HCT116 (cell line): ENCODE data around the gene TMC1. TPM values are rescaled to one million over a fixed set of nuclear protein-coding genes. Genes with fewer than 3 reads are reported as not detected.

Experiments used
- ATAC-seq: fragments of 200-7000 bp; cut with Tn5 transposase; 2 replicates; pipeline ENCODE4 v1.9.1; 2020; ENCODE audit warnings: mild to moderate bottlenecking, moderate library complexity
- BruUV-seq: library from RNA; stranded (reverse); fragments of 400-500 nt; replicated peaks from 2 replicates; lab custom pipeline; 2021; lab: Mats Ljungman, UMichigan
- CTCF ChIA-PET: fragments of 300-600 bp; sonication (Branson Sonifier 250); formaldehyde crosslinking; loops from one replicate; lab custom pipeline; 2021; ENCODE audit warnings: antibody characterized with exemption; lab: Charles Lee
- POLR2A ChIA-PET: fragments of 300-600, 350-600 bp; sonication (Branson Sonifier 250); formaldehyde crosslinking; loops from one replicate; lab custom pipeline; 2021; ENCODE audit warnings: antibody characterized with exemption; lab: Charles Lee
- RAD21 ChIA-PET, 2 experiments: fragments of 300-600 bp; sonication (Branson Sonifier 250); formaldehyde crosslinking; loops; one replicate each; lab custom pipeline; 2023; ENCODE audit warnings: low total read pairs in 2 of 2; ENCODE audit not compliant: uncharacterized antibody in 2 of 2, unreplicated experiment in 2 of 2, low non-redundant PET in 1 of 2; lab: Charles Lee
- DNase-seq: peaks from one replicate; pipeline ENCODE4 v3.0.0-alpha.2; 2010; ENCODE audit warnings: low read depth, low spot score
- H2AFZ ChIP-seq: fragments of 200-600 bp; shearing (Covaris generic), sonication (generic); 2 replicates; pipeline ENCODE4 v1.6.1; 2017; ENCODE audit warnings: low read depth, mixed run types, mixed read lengths, antibody characterized with exemption, low read length; ENCODE audit not compliant: poor library complexity, severe bottlenecking
- H3K27ac ChIP-seq: 2 replicates; pipeline ENCODE4 v1.5.1; 2012; ENCODE audit warnings: low read depth, low read length
- H3K27me3 ChIP-seq: fragments of 200-600 bp; sonication (generic); 2 replicates; pipeline ENCODE4 v1.6.1; 2016; ENCODE audit warnings: mixed run types, low read length, mixed read lengths; ENCODE audit not compliant: insufficient read depth
- H3K36me3 ChIP-seq, 2 experiments: fragments of 200-500 bp in 1 of 2; fragments of 200-600 bp in 1 of 2; sonication (Bioruptor generic) in 1 of 2; sonication (generic) in 1 of 2; 2 replicates each; pipeline versions ENCODE4 v1.5.1 to v1.6.1; 2014 to 2016; ENCODE audit warnings: low read length in 2 of 2, inconsistent platforms in 1 of 2, mixed read lengths in 1 of 2, mixed run types in 1 of 2; ENCODE audit not compliant: insufficient read depth in 2 of 2, control insufficient read depth in 1 of 2
- H3K4me1 ChIP-seq, 2 experiments: fragments of 200-600 bp in 1 of 2; sonication (generic) in 1 of 2; 2 replicates each; pipeline versions ENCODE4 v1.5.1 to v1.6.1; 2012 to 2017; ENCODE audit warnings: low read length in 2 of 2, inconsistent platforms in 1 of 2, mild to moderate bottlenecking in 1 of 2, mixed read lengths in 1 of 2, mixed run types in 1 of 2, moderate library complexity in 1 of 2; ENCODE audit not compliant: insufficient read depth in 2 of 2, control insufficient read depth in 1 of 2
- H3K4me2 ChIP-seq: fragments of 200-600 bp; sonication (generic); 2 replicates; pipeline ENCODE4 v1.6.1; 2017; ENCODE audit warnings: mixed run types, low read length, mixed read lengths
- H3K4me3 ChIP-seq, 2 experiments: fragments of 200-600 bp in 1 of 2; sonication (generic) in 1 of 2; replicated peaks in 1 of 2; 2 replicates each; pipeline ENCODE4 v1.5.1; 2011 to 2016; ENCODE audit warnings: low read length in 2 of 2, control low read depth in 1 of 2, low read depth in 1 of 2, mild to moderate bottlenecking in 1 of 2, mixed read lengths in 1 of 2, mixed run types in 1 of 2
- H3K79me2 ChIP-seq: fragments of 200-600 bp; sonication (generic); 2 replicates; pipeline ENCODE4 v1.6.1; 2017; ENCODE audit warnings: mild to moderate bottlenecking, mixed run types, low read length, moderate library complexity, mixed read lengths; ENCODE audit not compliant: insufficient read depth
- H3K9ac ChIP-seq: fragments of 200-600 bp; sonication (generic); 2 replicates; pipeline ENCODE4 v1.6.1; 2016; ENCODE audit warnings: low read length, mixed read lengths
- H3K9me2 ChIP-seq: fragments of 200-600 bp; sonication (generic), shearing (Covaris generic); 2 replicates; pipeline ENCODE4 v1.6.1; 2017; ENCODE audit warnings: mixed run types, mild to moderate bottlenecking, moderate library complexity; ENCODE audit not compliant: insufficient read depth
- H3K9me3 ChIP-seq, 2 experiments: fragments of 200-500 bp in 1 of 2; fragments of 200-600 bp in 1 of 2; sonication (Bioruptor generic) in 1 of 2; sonication (generic) in 1 of 2; 2 replicates each; pipeline ENCODE4 v1.6.1; 2014 to 2017; ENCODE audit warnings: low read length in 2 of 2, mixed read lengths in 2 of 2, inconsistent platforms in 1 of 2, low read depth in 1 of 2, mild to moderate bottlenecking in 1 of 2, mixed run types in 1 of 2, moderate library complexity in 1 of 2; ENCODE audit not compliant: control insufficient read depth in 1 of 2, insufficient read depth in 1 of 2
- H4K20me1 ChIP-seq: fragments of 200-600 bp; sonication (generic), shearing (Covaris generic); 2 replicates; pipeline ENCODE4 v1.6.1; 2017; ENCODE audit warnings: mixed run types, mild to moderate bottlenecking, moderate library complexity; ENCODE audit not compliant: insufficient read depth
- CBX3 ChIP-seq: IDR thresholded peaks from 2 replicates; pipeline ENCODE4 v1.6.1; 2012; ENCODE audit warnings: low read depth
- CEBPB ChIP-seq: IDR thresholded peaks from 2 replicates; pipeline ENCODE4 v1.6.1; 2012; ENCODE audit warnings: low read depth
- EGR1 ChIP-seq: IDR thresholded peaks from 2 replicates; pipeline ENCODE4 v1.6.1; 2012; ENCODE audit warnings: low read depth
- ELF1 ChIP-seq: IDR thresholded peaks from 2 replicates; pipeline ENCODE4 v1.6.1; 2012; ENCODE audit warnings: low read depth, borderline replicate concordance
- EZH2 ChIP-seq: fragments of 200-600 bp; sonication (generic); IDR thresholded peaks from 2 replicates; pipeline ENCODE4 v1.6.1; 2017; ENCODE audit warnings: antibody characterized with exemption, mixed run types
- EZH2phosphoT487 ChIP-seq: fragments of 200-600 bp; IDR thresholded peaks from 2 replicates; pipeline ENCODE4 v1.6.1; 2018; ENCODE audit warnings: antibody characterized with exemption, borderline replicate concordance
- FOSL1 ChIP-seq: IDR thresholded peaks from 2 replicates; pipeline ENCODE4 v1.6.1; 2012; ENCODE audit warnings: low read depth
- JUND ChIP-seq: IDR thresholded peaks from 2 replicates; pipeline ENCODE4 v1.6.1; 2012
- POLR2AphosphoS5 ChIP-seq: IDR thresholded peaks from 2 replicates; pipeline ENCODE4 v1.6.1; 2011; ENCODE audit warnings: mild to moderate bottlenecking, low read depth, low read length, moderate library complexity
- RAD21 ChIP-seq: IDR thresholded peaks from 2 replicates; pipeline ENCODE4 v1.6.1; 2012; ENCODE audit warnings: low read depth, mild to moderate bottlenecking
- SIN3A ChIP-seq: IDR thresholded peaks from 2 replicates; pipeline ENCODE4 v1.6.1; 2012; ENCODE audit warnings: low read depth
- SRF ChIP-seq: IDR thresholded peaks from 2 replicates; pipeline ENCODE4 v1.6.1; 2012; ENCODE audit warnings: low read depth
- TCF7L2 ChIP-seq: IDR thresholded peaks from 2 replicates; pipeline ENCODE4 v1.7.0; 2011; ENCODE audit warnings: borderline replicate concordance, inconsistent platforms; ENCODE audit not compliant: insufficient read depth, insufficient read length; ENCODE audit errors: extremely low read depth
- YY1 ChIP-seq: IDR thresholded peaks from 2 replicates; pipeline ENCODE4 v1.6.1; 2011; ENCODE audit warnings: low read length, low read depth, moderate library complexity, mild to moderate bottlenecking; ENCODE audit not compliant: insufficient replicate concordance; ENCODE audit errors: extremely low read depth
- intact Hi-C: fragments of 100-400 bp; cut with micrococcal nuclease; formaldehyde crosslinking; loops from 2 replicates; pipeline ENCODE4 v1.10.0; 2022
- total RNA-seq: library from RNA; stranded (reverse); gene quantifications from one replicate; pipeline ENCODE4 v1.2.1, GENCODE V29; 2021; ENCODE audit not compliant: unreplicated experiment
- TF ChIP-seq, protein P1 (sequence below), 3 experiments: fragments of 200-600 bp in 1 of 3; sonication (generic) in 1 of 3; IDR thresholded peaks in 2 of 3; conservative IDR thresholded peaks in 1 of 3; 2 replicates each; pipeline ENCODE4 v1.5.1; 2012 to 2017; ENCODE audit warnings: low read depth in 2 of 3, low read length in 2 of 3, antibody characterized with exemption in 1 of 3, borderline replicate concordance in 1 of 3, control low read depth in 1 of 3, mild to moderate bottlenecking in 1 of 3, mixed read lengths in 1 of 3, mixed run types in 1 of 3, moderate library complexity in 1 of 3; ENCODE audit not compliant: insufficient read depth in 1 of 3
- TF ChIP-seq, protein P2 (sequence below): IDR thresholded peaks from 2 replicates; pipeline ENCODE4 v1.6.1; 2012; ENCODE audit warnings: low read depth
- TF ChIP-seq, protein P3 (sequence below): IDR thresholded peaks from 2 replicates; pipeline ENCODE4 v1.6.1; 2012

TMC1 gene
- total RNA-seq, 1 experiment from 2014 or later: 0.57 TPM

DNA sequence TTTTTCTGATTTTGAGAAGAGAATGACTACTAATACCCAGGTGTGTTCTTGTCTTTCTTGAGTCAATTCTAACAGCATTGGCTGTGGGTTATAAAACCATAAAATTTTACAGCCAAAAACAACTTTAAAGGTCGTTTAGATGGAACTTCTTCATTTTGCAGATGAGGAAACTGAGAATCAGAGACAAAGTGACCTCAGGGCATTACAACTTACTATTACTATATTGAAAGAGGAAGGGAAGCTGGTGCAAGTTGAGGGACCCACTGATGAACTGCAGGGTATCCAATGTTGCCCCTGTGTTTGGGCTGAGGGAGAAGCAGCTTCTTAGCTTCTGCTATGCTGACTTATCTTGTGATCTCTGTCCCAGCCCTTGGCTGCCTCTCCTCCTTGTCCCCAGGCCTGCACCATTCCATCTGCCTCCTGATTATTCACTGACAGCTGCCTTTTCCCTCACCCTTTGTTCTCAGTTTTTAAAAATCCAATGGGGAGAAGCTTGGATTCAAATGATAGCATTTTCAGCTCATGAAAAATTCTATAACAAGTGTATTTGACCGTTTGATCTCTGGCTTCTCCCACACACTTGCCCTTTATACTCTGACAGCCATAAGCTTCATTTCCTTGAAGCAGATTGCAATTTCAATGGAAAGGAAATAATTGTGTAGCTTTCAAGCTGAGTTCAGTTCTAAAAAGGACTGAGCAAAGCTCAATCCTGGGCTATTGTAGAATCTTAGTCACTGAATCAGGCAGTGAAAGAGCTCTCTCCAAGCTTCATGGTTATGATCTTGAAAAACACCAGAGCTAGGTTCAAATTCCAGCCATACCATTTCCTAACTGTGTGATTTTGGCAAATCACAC lies 68.5 kb downstream of the TMC1 start:
- ChIA-PET POLR2A (interaction anchor here (1.2 to 2.5 kb wide), 5 partner anchors 13 to 295 kb away, joined by 3 to 16 read pairs (median 4); partner anchors contain the start of gene ZFAND5), RAD21 (interaction anchor here in 1 of 2 experiments (0.6 kb wide), 1 partner anchor 226 kb away, joined by 3 read pairs; no protein-coding TSS in a partner anchor), CTCF (interaction anchor here (0.7 to 2.9 kb wide), 4 partner anchors 225 to 309 kb away, joined by 3 to 10 read pairs (median 4); partner anchors contain the start of gene ZFAND5)
- no peaks in the 10 kb centered on the region for H3K9me3 ChIP-seq
- H3K9ac ChIP-seq: no peak overlapping the region
- H3K4me1 ChIP-seq: peaks cover 14 to 42% of the 10 kb centered on the region in 2 experiments
- TF ChIP-seq POLR2AphosphoS5 (no peak), RAD21 (no peak), CEBPB (no peak), ELF1 (no peak), YY1 (no peak), EZH2phosphoT487 (no peak), SRF (no peak), TCF7L2 (no peak), EGR1 (no peak), CBX3 (no peak), SIN3A (no peak), JUND (no peak), FOSL1 (no peak), EZH2 (no peak)
- TF ChIP-seq, protein P1, sequence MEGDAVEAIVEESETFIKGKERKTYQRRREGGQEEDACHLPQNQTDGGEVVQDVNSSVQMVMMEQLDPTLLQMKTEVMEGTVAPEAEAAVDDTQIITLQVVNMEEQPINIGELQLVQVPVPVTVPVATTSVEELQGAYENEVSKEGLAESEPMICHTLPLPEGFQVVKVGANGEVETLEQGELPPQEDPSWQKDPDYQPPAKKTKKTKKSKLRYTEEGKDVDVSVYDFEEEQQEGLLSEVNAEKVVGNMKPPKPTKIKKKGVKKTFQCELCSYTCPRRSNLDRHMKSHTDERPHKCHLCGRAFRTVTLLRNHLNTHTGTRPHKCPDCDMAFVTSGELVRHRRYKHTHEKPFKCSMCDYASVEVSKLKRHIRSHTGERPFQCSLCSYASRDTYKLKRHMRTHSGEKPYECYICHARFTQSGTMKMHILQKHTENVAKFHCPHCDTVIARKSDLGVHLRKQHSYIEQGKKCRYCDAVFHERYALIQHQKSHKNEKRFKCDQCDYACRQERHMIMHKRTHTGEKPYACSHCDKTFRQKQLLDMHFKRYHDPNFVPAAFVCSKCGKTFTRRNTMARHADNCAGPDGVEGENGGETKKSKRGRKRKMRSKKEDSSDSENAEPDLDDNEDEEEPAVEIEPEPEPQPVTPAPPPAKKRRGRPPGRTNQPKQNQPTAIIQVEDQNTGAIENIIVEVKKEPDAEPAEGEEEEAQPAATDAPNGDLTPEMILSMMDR (IDR thresholded peaks at IDR 0.05 in 2 of 3, conservative IDR thresholded peaks at IDR 0.05 in 1 of 3; ENCODE audit: borderline replicate concordance in 1 of 3, insufficient read depth in 1 of 3, low read depth in 2 of 3, low read length in 2 of 3): no peak
- TF ChIP-seq, protein P2, sequence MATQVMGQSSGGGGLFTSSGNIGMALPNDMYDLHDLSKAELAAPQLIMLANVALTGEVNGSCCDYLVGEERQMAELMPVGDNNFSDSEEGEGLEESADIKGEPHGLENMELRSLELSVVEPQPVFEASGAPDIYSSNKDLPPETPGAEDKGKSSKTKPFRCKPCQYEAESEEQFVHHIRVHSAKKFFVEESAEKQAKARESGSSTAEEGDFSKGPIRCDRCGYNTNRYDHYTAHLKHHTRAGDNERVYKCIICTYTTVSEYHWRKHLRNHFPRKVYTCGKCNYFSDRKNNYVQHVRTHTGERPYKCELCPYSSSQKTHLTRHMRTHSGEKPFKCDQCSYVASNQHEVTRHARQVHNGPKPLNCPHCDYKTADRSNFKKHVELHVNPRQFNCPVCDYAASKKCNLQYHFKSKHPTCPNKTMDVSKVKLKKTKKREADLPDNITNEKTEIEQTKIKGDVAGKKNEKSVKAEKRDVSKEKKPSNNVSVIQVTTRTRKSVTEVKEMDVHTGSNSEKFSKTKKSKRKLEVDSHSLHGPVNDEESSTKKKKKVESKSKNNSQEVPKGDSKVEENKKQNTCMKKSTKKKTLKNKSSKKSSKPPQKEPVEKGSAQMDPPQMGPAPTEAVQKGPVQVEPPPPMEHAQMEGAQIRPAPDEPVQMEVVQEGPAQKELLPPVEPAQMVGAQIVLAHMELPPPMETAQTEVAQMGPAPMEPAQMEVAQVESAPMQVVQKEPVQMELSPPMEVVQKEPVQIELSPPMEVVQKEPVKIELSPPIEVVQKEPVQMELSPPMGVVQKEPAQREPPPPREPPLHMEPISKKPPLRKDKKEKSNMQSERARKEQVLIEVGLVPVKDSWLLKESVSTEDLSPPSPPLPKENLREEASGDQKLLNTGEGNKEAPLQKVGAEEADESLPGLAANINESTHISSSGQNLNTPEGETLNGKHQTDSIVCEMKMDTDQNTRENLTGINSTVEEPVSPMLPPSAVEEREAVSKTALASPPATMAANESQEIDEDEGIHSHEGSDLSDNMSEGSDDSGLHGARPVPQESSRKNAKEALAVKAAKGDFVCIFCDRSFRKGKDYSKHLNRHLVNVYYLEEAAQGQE: no peak
- TF ChIP-seq, protein P3, sequence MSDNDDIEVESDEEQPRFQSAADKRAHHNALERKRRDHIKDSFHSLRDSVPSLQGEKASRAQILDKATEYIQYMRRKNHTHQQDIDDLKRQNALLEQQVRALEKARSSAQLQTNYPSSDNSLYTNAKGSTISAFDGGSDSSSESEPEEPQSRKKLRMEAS: no peak
- intact Hi-C loops: loop anchor here (5.0 kb wide), 2 partner anchors 232 to 553 kb away; no protein-coding TSS in a partner anchor
- no peaks in the 10 kb centered on the region for H3K27me3 ChIP-seq
- H2AFZ ChIP-seq: peak overlapping the region; percentile 33
- ATAC-seq: no peak
- no peaks in the 10 kb centered on the region for H3K9me2 ChIP-seq
- no peak overlapping the region for H3K27ac ChIP-seq
- no peaks in the 10 kb centered on the region for H3K79me2 ChIP-seq
- DNase-seq: no peak
- no TSS peak for BruUV-seq
- peak overlapping the region; percentile 22; the same call in 1 of the 2 replicates for H3K4me2 ChIP-seq
- H3K4me3 ChIP-seq: no peak overlapping the region
- H3K36me3 ChIP-seq: no peaks in the 10 kb centered on the region
- H4K20me1 ChIP-seq: no peaks in the 10 kb centered on the region
